ENCODE data around the gene TMEM106A.
"Not testable (repeated sequence)": the region's sequence is repeated elsewhere in the genome, so short reads cannot be mapped to it uniquely, and the experiment has no call there.

DNA sequence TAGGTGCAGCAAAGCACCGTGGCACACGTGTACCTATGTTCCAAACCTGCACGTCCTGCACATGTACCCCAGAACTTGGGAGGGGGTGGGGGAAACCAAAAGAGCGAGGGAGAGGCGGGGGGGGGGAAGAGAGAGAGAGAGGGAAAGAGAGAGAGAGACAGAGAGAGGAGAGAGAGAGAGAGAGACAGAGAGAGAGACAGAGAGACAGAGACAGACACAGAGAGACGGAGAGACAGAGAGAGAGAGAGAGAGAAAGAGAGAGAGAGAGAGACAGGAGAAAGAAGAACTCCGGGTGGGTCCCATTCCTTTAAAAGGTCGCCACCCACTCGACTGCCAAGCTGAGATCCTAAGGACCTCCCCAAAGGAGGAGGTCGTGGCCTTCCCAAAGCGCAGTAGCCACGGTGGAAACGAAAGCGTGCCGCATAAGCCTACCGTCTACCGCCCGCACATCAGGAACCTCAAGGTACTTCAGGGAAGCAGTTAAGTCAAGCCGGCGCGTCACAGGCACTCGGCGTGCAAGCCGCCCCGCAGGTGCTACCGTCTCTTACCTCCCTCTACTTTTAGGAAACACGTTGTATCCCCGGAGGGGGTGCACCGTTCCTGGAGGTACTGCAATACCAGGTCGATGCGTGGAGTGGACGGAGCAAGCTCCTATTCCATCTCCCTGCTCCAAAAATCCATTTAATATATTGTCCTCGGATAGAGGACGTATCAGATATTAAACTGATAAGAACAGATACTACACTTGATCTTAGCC lies 29.1 kb downstream of the TMEM106A start:
- TF ChIP-seq, protein P1, sequence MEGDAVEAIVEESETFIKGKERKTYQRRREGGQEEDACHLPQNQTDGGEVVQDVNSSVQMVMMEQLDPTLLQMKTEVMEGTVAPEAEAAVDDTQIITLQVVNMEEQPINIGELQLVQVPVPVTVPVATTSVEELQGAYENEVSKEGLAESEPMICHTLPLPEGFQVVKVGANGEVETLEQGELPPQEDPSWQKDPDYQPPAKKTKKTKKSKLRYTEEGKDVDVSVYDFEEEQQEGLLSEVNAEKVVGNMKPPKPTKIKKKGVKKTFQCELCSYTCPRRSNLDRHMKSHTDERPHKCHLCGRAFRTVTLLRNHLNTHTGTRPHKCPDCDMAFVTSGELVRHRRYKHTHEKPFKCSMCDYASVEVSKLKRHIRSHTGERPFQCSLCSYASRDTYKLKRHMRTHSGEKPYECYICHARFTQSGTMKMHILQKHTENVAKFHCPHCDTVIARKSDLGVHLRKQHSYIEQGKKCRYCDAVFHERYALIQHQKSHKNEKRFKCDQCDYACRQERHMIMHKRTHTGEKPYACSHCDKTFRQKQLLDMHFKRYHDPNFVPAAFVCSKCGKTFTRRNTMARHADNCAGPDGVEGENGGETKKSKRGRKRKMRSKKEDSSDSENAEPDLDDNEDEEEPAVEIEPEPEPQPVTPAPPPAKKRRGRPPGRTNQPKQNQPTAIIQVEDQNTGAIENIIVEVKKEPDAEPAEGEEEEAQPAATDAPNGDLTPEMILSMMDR (IDR thresholded peaks at IDR 0.05) = not testable (repeated sequence)
- TF ChIP-seq ZFX (IDR thresholded peaks at IDR 0.05; ENCODE audit: borderline replicate concordance) = not testable (repeated sequence)
